ENCODE data around the gene ENTPD3. TPM values are rescaled to one million over a fixed set of nuclear protein-coding genes. Genes with fewer than 3 reads are reported as not detected.

ENTPD3 gene
- total and polyA plus RNA-seq, 2 of the 8 experiments (the other 6 are each of a cell fraction or from before 2014, with no cell fraction given): 0.60 to 1.0 TPM

DNA sequence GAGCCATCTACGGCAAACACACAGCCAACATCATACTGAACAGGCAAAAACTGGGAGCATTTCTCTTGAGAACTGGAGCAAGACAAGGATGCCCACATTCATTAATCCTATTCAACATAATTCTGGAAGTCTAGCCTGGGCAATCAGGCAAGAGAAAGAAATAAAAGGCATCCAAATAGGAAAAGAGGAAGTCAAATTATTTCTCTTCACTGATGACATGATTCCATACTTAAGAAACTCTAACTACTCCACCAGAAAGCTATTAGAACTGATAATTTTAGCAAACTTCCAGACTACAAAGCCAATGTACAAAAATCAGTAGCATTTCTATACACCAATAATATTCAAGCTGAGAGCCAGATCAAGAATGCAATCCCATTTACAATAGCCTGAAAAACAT is 17.3 kb upstream of the ENTPD3 start:
- H3K4me1 ChIP-seq (replicated peaks in 1 of 4; ENCODE audit: control insufficient read depth in 3 of 4, insufficient read depth in 4 of 4, low read length in 3 of 4): no peaks in the 10 kb centered on the region
- no peak overlapping the region for H2AFZ ChIP-seq (ENCODE audit: low read length)
- DNase-seq (ENCODE audit: low read depth in 1 of 2, low spot score in 2 of 2) (no peak), FAIRE-seq (no peak)
- H3K18ac ChIP-seq (ENCODE audit: extremely low read depth, low read length): no peak overlapping the region
- H4K91ac ChIP-seq (replicated peaks; ENCODE audit: insufficient read length, low read length): no peak overlapping the region
- no peak overlapping the region for H2BK15ac ChIP-seq (ENCODE audit: low read length)
- no peak overlapping the region for H2BK20ac ChIP-seq (ENCODE audit: low read length)
- no peak overlapping the region for H4K8ac ChIP-seq (ENCODE audit: extremely low read depth, insufficient read depth, low read length)
- no peaks in the 10 kb centered on the region for H3K36me3 ChIP-seq (ENCODE audit: control insufficient read depth in 2 of 4, insufficient read depth in 4 of 4, low read length in 3 of 4)
- CTCF ChIA-PET (ENCODE audit: partially characterized antibody): no interaction called here
- no peak overlapping the region for H3K27ac ChIP-seq (ENCODE audit: low read depth, low read length)
- no peak overlapping the region for H2AK5ac ChIP-seq (ENCODE audit: low read depth, low read length)
- H3K9ac ChIP-seq (replicated peaks in 1 of 4; ENCODE audit: extremely low read depth in 1 of 4, low read depth in 3 of 4, low read length in 3 of 4): no peak overlapping the region
- no peak overlapping the region for H3K14ac ChIP-seq (ENCODE audit: insufficient read length)
- no peaks in the 10 kb centered on the region for H3K79me2 ChIP-seq (ENCODE audit: control insufficient read depth in 1 of 2, insufficient read depth in 2 of 2, low read length in 2 of 2)
- H3K56ac ChIP-seq (replicated peaks; ENCODE audit: insufficient read length, low read depth, low read length): no peak overlapping the region
- no peak overlapping the region for H3K23ac ChIP-seq (ENCODE audit: insufficient read length)
- H4K20me1 ChIP-seq (replicated peaks in 1 of 2; ENCODE audit: control insufficient read depth in 1 of 2, insufficient read depth in 2 of 2, low read length in 2 of 2): no peaks in the 10 kb centered on the region
- no peak overlapping the region for H2BK5ac ChIP-seq (ENCODE audit: low read depth, low read length)
- no peak overlapping the region for H2BK120ac ChIP-seq (replicated peaks; ENCODE audit: low read depth, low read length)
- POLR2A ChIA-PET (ENCODE audit: partially characterized antibody): no interaction called here
- H3K27me3 ChIP-seq (replicated peaks in 1 of 4; ENCODE audit: control insufficient read depth in 3 of 4, extremely low read depth in 1 of 4, insufficient read depth in 3 of 4, low read length in 3 of 4): no peaks in the 10 kb centered on the region
- no peaks in the 10 kb centered on the region for H3K23me2 ChIP-seq (ENCODE audit: low read depth, low read length)
- WGBS, 2 experiments (ENCODE audit: extremely low coverage in 1 of 2, insufficient coverage in 1 of 2, insufficient read length in 1 of 2, insufficient replicate concordance in 2 of 2, low coverage in 1 of 2, low lambda C conversion rate in 2 of 2, missing lambda C conversion rate in 1 of 2): 91% methylated on average over 1 of the region's 1 CpG; no CpG with 5 or more reads in 1 of the 2 experiments
- H3K4ac ChIP-seq (replicated peaks; ENCODE audit: insufficient read length, low read depth, low read length): no peak overlapping the region
- no peaks in the 10 kb centered on the region for H3K79me1 ChIP-seq (ENCODE audit: low read depth, low read length)
- H3K4me3 ChIP-seq (ENCODE audit: extremely low read depth in 1 of 4, insufficient read depth in 2 of 4, low read depth in 3 of 4, low read length in 4 of 4): no peak overlapping the region
- H3K9me3 ChIP-seq (ENCODE audit: insufficient read depth in 2 of 2, low read depth in 1 of 2, low read length in 1 of 2): no peaks in the 10 kb centered on the region
- H2BK12ac ChIP-seq (ENCODE audit: low read depth, low read length): no peak overlapping the region
- no peak overlapping the region for H4K5ac ChIP-seq (ENCODE audit: insufficient read length, low read depth, low read length)
- H3K4me2 ChIP-seq (ENCODE audit: insufficient read depth in 1 of 2, low read depth in 2 of 2, low read length in 2 of 2): no peak overlapping the region
- no peak for TF ChIP-seq GTF2F1 (IDR thresholded peaks at IDR 0.05; ENCODE audit: borderline replicate concordance, low read depth, low read length)
- TF ChIP-seq RFX5 (IDR thresholded peaks at IDR 0.05; ENCODE audit: borderline replicate concordance, low read depth, low read length): no peak
- no peak for TF ChIP-seq RNF2 (IDR thresholded peaks at IDR 0.05; ENCODE audit: borderline replicate concordance, low read depth, low read length, missing control alignments, poor library complexity, severe bottlenecking)
- no peak for TF ChIP-seq RAD21 (IDR thresholded peaks at IDR 0.05 in 1 of 2, conservative IDR thresholded peaks at IDR 0.05 in 1 of 2; ENCODE audit: low read depth in 2 of 2, low read length in 2 of 2)
- TF ChIP-seq SUZ12 (IDR thresholded peaks at IDR 0.05; ENCODE audit: low read length): no peak
- no peak for TF ChIP-seq KDM1A (IDR thresholded peaks at IDR 0.05; ENCODE audit: borderline replicate concordance, low read length)
- TF ChIP-seq CHD1 (IDR thresholded peaks at IDR 0.05; ENCODE audit: low read depth, low read length): no peak
- no peak for TF ChIP-seq SIX5 (IDR thresholded peaks at IDR 0.05; ENCODE audit: low read depth, low read length)
